GM23338 (cell line): Measurements from ENCODE around the gene SLC34A3. TPM values are rescaled to one million over a fixed set of nuclear protein-coding genes. Genes with fewer than 3 reads are reported as not detected.

Experiments
- ATAC-seq: fragments of 200-7000 bp; cut with Tn5 transposase; 3 replicates; pipeline ENCODE4 v1.9.1; 2020
- DNase-seq: peaks from one replicate; pipeline ENCODE4 v3.0.0-alpha.2; 2015; ENCODE audit warnings: low spot score
- H2AFZ ChIP-seq: fragments of 200-600 bp; sonication (generic); 2 replicates; pipeline ENCODE4 v1.8.0; 2016; ENCODE audit warnings: antibody characterized with exemption, mild to moderate bottlenecking, moderate library complexity
- H3F3A ChIP-seq: fragments of 200-600 bp; sonication (generic); replicated peaks from 2 replicates; pipeline ENCODE4 v1.8.0; 2017; ENCODE audit warnings: antibody characterized with exemption, mixed run types, low read depth
- H3K27ac ChIP-seq: fragments of 200-600 bp; sonication (generic); 2 replicates; pipeline ENCODE4 v1.6.1; 2016; ENCODE audit warnings: low read depth
- H3K27me3 ChIP-seq: fragments of 200-600 bp; sonication (generic); 2 replicates; pipeline ENCODE4 v1.8.0; 2016; ENCODE audit warnings: mild to moderate bottlenecking, mixed run types, moderate library complexity; ENCODE audit not compliant: insufficient read depth
- H3K36me3 ChIP-seq: fragments of 200-600 bp; sonication (generic); 2 replicates; pipeline ENCODE4 v1.8.0; 2016; ENCODE audit warnings: mild to moderate bottlenecking; ENCODE audit not compliant: insufficient read depth
- H3K4me1 ChIP-seq: fragments of 200-600 bp; sonication (generic); 2 replicates; pipeline ENCODE4 v1.8.0; 2016; ENCODE audit warnings: mild to moderate bottlenecking, moderate library complexity; ENCODE audit not compliant: insufficient read depth
- H3K4me2 ChIP-seq: fragments of 200-600 bp; sonication (generic); 2 replicates; pipeline ENCODE4 v1.7.1; 2017; ENCODE audit warnings: mixed run types
- H3K4me3 ChIP-seq: fragments of 200-600 bp; sonication (generic); 2 replicates; pipeline ENCODE4 v1.6.1; 2016; ENCODE audit warnings: mixed run types
- H3K79me2 ChIP-seq: fragments of 200-600 bp; sonication (generic); replicated peaks from 2 replicates; pipeline ENCODE4 v1.8.0; 2017; ENCODE audit warnings: mild to moderate bottlenecking; ENCODE audit not compliant: insufficient read depth
- H3K9me2 ChIP-seq: fragments of 200-600 bp; sonication (generic); 2 replicates; pipeline ENCODE4 v1.8.0; 2017; ENCODE audit not compliant: insufficient read depth
- H4K20me1 ChIP-seq: fragments of 200-600 bp; sonication (generic); replicated peaks from 2 replicates; pipeline ENCODE4 v1.8.0; 2017; ENCODE audit warnings: mild to moderate bottlenecking; ENCODE audit not compliant: insufficient read depth
- H3K27ac Mint-ChIP-seq: 2 replicates; pipeline ENCODE4 v1.8.0; 2020; ENCODE audit warnings: inconsistent platforms, mild to moderate bottlenecking, moderate library complexity, mixed read lengths
- H3K27me3 Mint-ChIP-seq: 3 replicates; pipeline ENCODE4 v1.8.0; 2022; ENCODE audit warnings: low read depth, mild to moderate bottlenecking, moderate library complexity, mixed read lengths, inconsistent platforms; ENCODE audit not compliant: insufficient read depth, poor library complexity
- H3K36me3 Mint-ChIP-seq: 3 replicates; pipeline ENCODE4 v1.8.0; 2021; ENCODE audit warnings: low read depth, mild to moderate bottlenecking, inconsistent platforms, moderate library complexity, mixed read lengths
- H3K4me1 Mint-ChIP-seq: 3 replicates; pipeline ENCODE4 v1.8.0; 2020; ENCODE audit warnings: mild to moderate bottlenecking, inconsistent platforms, mixed read lengths
- H3K4me3 Mint-ChIP-seq: 3 replicates; pipeline ENCODE4 v1.8.0; 2021; ENCODE audit warnings: moderate library complexity, mild to moderate bottlenecking, inconsistent platforms, mixed read lengths
- H3K9me3 Mint-ChIP-seq: 3 replicates; pipeline ENCODE4 v1.8.0; 2020; ENCODE audit warnings: moderate library complexity, mild to moderate bottlenecking, inconsistent platforms, mixed read lengths
- CREB1 ChIP-seq: fragments of 250-450 bp; sonication (Bioruptor Pico); IDR thresholded peaks from 2 replicates; pipeline ENCODE4 v1.5.0; 2020; ENCODE audit warnings: low read depth, mild to moderate bottlenecking, moderate library complexity
- CTCF ChIP-seq, 2 experiments: fragments of 200-600 bp in 1 of 2; sonication (generic) in 1 of 2; conservative IDR thresholded peaks; 2 replicates each; pipeline versions ENCODE4 v1.5.1 to v1.6.1; 2016 to 2017; ENCODE audit warnings: antibody characterized with exemption in 2 of 2, low read depth in 2 of 2, mild to moderate bottlenecking in 2 of 2, moderate library complexity in 1 of 2
- ETS1 ChIP-seq: IDR thresholded peaks from 2 replicates; pipeline ENCODE4 v1.6.1; 2016; ENCODE audit warnings: antibody characterized with exemption
- EZH2 ChIP-seq: fragments of 200-600 bp; sonication (generic); IDR thresholded peaks from one replicate; pipeline ENCODE4 v1.8.0; 2017; ENCODE audit warnings: antibody characterized with exemption, mild to moderate bottlenecking, low read depth; ENCODE audit not compliant: unreplicated experiment
- EZH2phosphoT487 ChIP-seq: fragments of 200-600 bp; sonication (generic); IDR thresholded peaks from one replicate; pipeline ENCODE4 v1.8.1; 2018; ENCODE audit warnings: antibody characterized with exemption; ENCODE audit not compliant: unreplicated experiment
- JUNB ChIP-seq: IDR thresholded peaks from one replicate; pipeline ENCODE4 v1.6.1; 2016; ENCODE audit warnings: antibody characterized with exemption; ENCODE audit not compliant: unreplicated experiment
- POLR2AphosphoS5 ChIP-seq: IDR thresholded peaks from 2 replicates; pipeline ENCODE4 v1.6.1; 2016; ENCODE audit warnings: antibody characterized with exemption, low read depth
- STAT1 ChIP-seq: IDR thresholded peaks from one replicate; pipeline ENCODE4 v1.6.1; 2016; ENCODE audit warnings: antibody characterized with exemption; ENCODE audit not compliant: unreplicated experiment
- ZNF114 ChIP-seq: fragments of 250-450 bp; sonication (Bioruptor Pico); IDR thresholded peaks from 2 replicates; pipeline ENCODE4 v1.5.0; 2020; ENCODE audit warnings: mild to moderate bottlenecking, moderate library complexity
- ZNF331 ChIP-seq: fragments of 250-450 bp; sonication (Bioruptor Pico); IDR thresholded peaks from 2 replicates; pipeline ENCODE4 v1.5.0; 2020; ENCODE audit warnings: low read depth, mild to moderate bottlenecking, moderate library complexity
- long read RNA-seq: library from polyadenylated mRNA; unstranded; transcript quantifications from one replicate; pipeline ENCODE4 v2.0.0, GENCODE V29; 2020; ENCODE audit not compliant: unreplicated experiment
- polyA plus RNA-seq: library from polyadenylated mRNA; unstranded; fragments of >200 nt; fragmentation: Nextera tagmentation; extraction: Ambion mirVana; gene quantifications from 2 replicates; pipeline ENCODE4 v1.2.1, GENCODE V29; 2016
- total RNA-seq: library from RNA; depleted of rRNA; stranded (reverse); fragments of >200 nt; shearing (Covaris generic); gene quantifications from 2 replicates; pipeline ENCODE4 v1.2.3, GENCODE V29; 2014; rRNA removed
- TF ChIP-seq, protein P1 (sequence below): IDR thresholded peaks from one replicate; pipeline ENCODE4 v1.6.1; 2018; ENCODE audit warnings: antibody characterized with exemption; ENCODE audit not compliant: unreplicated experiment

SLC34A3 gene
- total RNA-seq, result not detected in 2 replicates
- not detected in 2 replicates for polyA plus RNA-seq
- long read RNA-seq, result 0 reads

GRCh38 chr9:137230705-137231371 lies at the start of gene SLC34A3:
Gene SLC34A3 (plus strand): TSS chr9:137230901. CDS start chr9:137231703, 802 bp downstream.
- H3K79me2 ChIP-seq, result no peaks in the 10 kb centered on the region
- H2AFZ ChIP-seq, result no peak within 1 kb of the TSS
- no peaks in the 10 kb centered on the region for H3F3A ChIP-seq
- no peaks in the 10 kb centered on the region for H3K36me3 ChIP-seq
- H4K20me1 ChIP-seq, result no peaks in the 10 kb centered on the region
- H3K36me3 Mint-ChIP-seq, result no peaks in the 10 kb centered on the region
- no peak within 1 kb of the TSS for H3K27ac Mint-ChIP-seq
- no peak within 1 kb of the TSS for H3K4me3 Mint-ChIP-seq
- no peaks in the 10 kb centered on the region for H3K9me3 Mint-ChIP-seq
- TF ChIP-seq CREB1 (CRISPR knock-in tag), result no peak
- no peak for TF ChIP-seq EZH2
- no peak for TF ChIP-seq ZNF114 (CRISPR knock-in tag)
- no peak for TF ChIP-seq JUNB
- no peak for TF ChIP-seq ZNF331 (CRISPR knock-in tag)
- TF ChIP-seq ETS1, result no peak
- no peak for TF ChIP-seq POLR2AphosphoS5
- no peak for TF ChIP-seq EZH2phosphoT487
- no peak within 1 kb of the TSS for H3K27ac ChIP-seq
- H3K4me3 ChIP-seq, result no peak within 1 kb of the TSS
- no peaks in the 10 kb centered on the region for H3K9me2 ChIP-seq
- ATAC-seq (no peak), DNase-seq (no peak)
- peaks cover 5% of the 10 kb centered on the region for H3K27me3 Mint-ChIP-seq
- no peaks in the 10 kb centered on the region for H3K4me1 ChIP-seq
- H3K4me1 Mint-ChIP-seq, result peaks cover 7% of the 10 kb centered on the region; the same call in 2 of the 3 replicates
- no peak within 1 kb of the TSS for H3K4me2 ChIP-seq
- H3K27me3 ChIP-seq, result no peaks in the 10 kb centered on the region

GRCh38 chr9:137181680-137182079 lies 49.0 kb upstream of the SLC34A3 start:
- Histone ChIP-seq H3K4me1 (no peaks in the 10 kb centered on the region), H2AFZ (no peak overlapping the region), H3K4me2 (no peak overlapping the region), H3K4me3 (no peak overlapping the region), H3K9me2 (no peaks in the 10 kb centered on the region), H4K20me1 (no peaks in the 10 kb centered on the region), H3K27me3 (no peaks in the 10 kb centered on the region), H3K79me2 (peaks cover 4% of the 10 kb centered on the region), H3F3A (peaks cover 4% of the 10 kb centered on the region; the same call in 1 of the 2 replicates), H3K36me3 (no peaks in the 10 kb centered on the region), H3K27ac (no peak overlapping the region)
- Mint-ChIP-seq H3K9me3 (no peaks in the 10 kb centered on the region), H3K27ac (no peak overlapping the region), H3K27me3 (peaks cover 4% of the 10 kb centered on the region), H3K36me3 (peaks cover 25% of the 10 kb centered on the region), H3K4me3 (no peak overlapping the region; the same call in 2 of the 3 replicates), H3K4me1 (no peaks in the 10 kb centered on the region; the same call in 2 of the 3 replicates)
- DNase-seq (no peak), ATAC-seq (no peak)
- TF ChIP-seq POLR2AphosphoS5 (no peak), CTCF (conservative IDR thresholded peaks at IDR 0.05; ENCODE audit: low read depth in 2 of 2) (no peak), CREB1 (CRISPR knock-in tag) (no peak), ZNF114 (CRISPR knock-in tag) (no peak), EZH2 (no peak), ZNF331 (CRISPR knock-in tag) (no peak), STAT1 (no peak)
- TF ChIP-seq, protein P1, sequence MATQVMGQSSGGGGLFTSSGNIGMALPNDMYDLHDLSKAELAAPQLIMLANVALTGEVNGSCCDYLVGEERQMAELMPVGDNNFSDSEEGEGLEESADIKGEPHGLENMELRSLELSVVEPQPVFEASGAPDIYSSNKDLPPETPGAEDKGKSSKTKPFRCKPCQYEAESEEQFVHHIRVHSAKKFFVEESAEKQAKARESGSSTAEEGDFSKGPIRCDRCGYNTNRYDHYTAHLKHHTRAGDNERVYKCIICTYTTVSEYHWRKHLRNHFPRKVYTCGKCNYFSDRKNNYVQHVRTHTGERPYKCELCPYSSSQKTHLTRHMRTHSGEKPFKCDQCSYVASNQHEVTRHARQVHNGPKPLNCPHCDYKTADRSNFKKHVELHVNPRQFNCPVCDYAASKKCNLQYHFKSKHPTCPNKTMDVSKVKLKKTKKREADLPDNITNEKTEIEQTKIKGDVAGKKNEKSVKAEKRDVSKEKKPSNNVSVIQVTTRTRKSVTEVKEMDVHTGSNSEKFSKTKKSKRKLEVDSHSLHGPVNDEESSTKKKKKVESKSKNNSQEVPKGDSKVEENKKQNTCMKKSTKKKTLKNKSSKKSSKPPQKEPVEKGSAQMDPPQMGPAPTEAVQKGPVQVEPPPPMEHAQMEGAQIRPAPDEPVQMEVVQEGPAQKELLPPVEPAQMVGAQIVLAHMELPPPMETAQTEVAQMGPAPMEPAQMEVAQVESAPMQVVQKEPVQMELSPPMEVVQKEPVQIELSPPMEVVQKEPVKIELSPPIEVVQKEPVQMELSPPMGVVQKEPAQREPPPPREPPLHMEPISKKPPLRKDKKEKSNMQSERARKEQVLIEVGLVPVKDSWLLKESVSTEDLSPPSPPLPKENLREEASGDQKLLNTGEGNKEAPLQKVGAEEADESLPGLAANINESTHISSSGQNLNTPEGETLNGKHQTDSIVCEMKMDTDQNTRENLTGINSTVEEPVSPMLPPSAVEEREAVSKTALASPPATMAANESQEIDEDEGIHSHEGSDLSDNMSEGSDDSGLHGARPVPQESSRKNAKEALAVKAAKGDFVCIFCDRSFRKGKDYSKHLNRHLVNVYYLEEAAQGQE, result no peak
